AG04449 (cell line): ENCODE measurements around the gene VGLL4.

Experiments used
- CTCF ChIA-PET: fragments of 350-600 bp; formaldehyde crosslinking; extraction: SDS; loops from one replicate; lab custom pipeline; 2021; ENCODE audit warnings: antibody characterized with exemption; lab: Yijun Ruan, JAX
- POLR2A ChIA-PET: fragments of 400-600, 350-600 bp; formaldehyde crosslinking; extraction: SDS; loops from one replicate; lab custom pipeline; 2020; ENCODE audit warnings: antibody characterized with exemption, inconsistent platforms; lab: Yijun Ruan, JAX
- DNase-seq: peaks from one replicate; pipeline ENCODE4 v3.0.0-alpha.2; 2010; ENCODE audit warnings: low read depth, low spot score
- H3K4me3 ChIP-seq: 2 replicates; pipeline ENCODE4 v1.5.1; 2011; ENCODE audit warnings: low read depth, mild to moderate bottlenecking, control low read depth, low read length
- CTCF ChIP-seq: IDR thresholded peaks from one replicate; pipeline ENCODE4 v1.5.1; 2011; ENCODE audit warnings: mild to moderate bottlenecking, moderate library complexity, low read length, control low read depth, inconsistent platforms; ENCODE audit not compliant: insufficient read depth; ENCODE audit errors: missing control alignments

The VGLL4 gene

GRCh38 chr3:11552289-11553264, 91.1 kb downstream of the VGLL4 start:
- H3K4me3 ChIP-seq = no peak overlapping the region
- POLR2A ChIA-PET = interaction anchor here (0.6 to 1.1 kb wide), 2 partner anchors 12 to 48 kb away, joined by 3 read pairs; no protein-coding TSS in a partner anchor
- CTCF ChIA-PET = interaction anchor here (1.2 to 6.4 kb wide), 2 partner anchors 97 to 172 kb away, joined by 3 to 48 read pairs; no protein-coding TSS in a partner anchor
- DNase-seq = no peak
- TF ChIP-seq CTCF = no peak

GRCh38 chr3:11551036-11551435, 92.7 kb downstream of the VGLL4 start:
- no peak for DNase-seq
- POLR2A ChIA-PET = interaction anchor here (1.1 kb wide), 1 partner anchor 11 kb away, joined by 3 read pairs; no protein-coding TSS in a partner anchor
- H3K4me3 ChIP-seq = no peak overlapping the region
- CTCF ChIA-PET = interaction anchor here (0.7 to 1.6 kb wide), 4 partner anchors 79 to 174 kb away, joined by 3 to 8 read pairs (median 4); no protein-coding TSS in a partner anchor
- no peak for TF ChIP-seq CTCF

- no peak for DNase-seq
- ChIA-PET CTCF (no interaction called here), POLR2A (no interaction called here)
- no peak for TF ChIP-seq CTCF
- H3K4me3 ChIP-seq = no peak overlapping the region
These were observed 94.1 kb downstream of the VGLL4 start for GRCh38 chr3:11549580-11550140.

- ChIA-PET CTCF (no interaction called here), POLR2A (interaction anchor here (0.5 kb wide), 1 partner anchor 51 kb away, joined by 3 read pairs; no protein-coding TSS in a partner anchor)
- peak; percentile 46 for DNase-seq
- H3K4me3 ChIP-seq = no peak overlapping the region
- TF ChIP-seq CTCF = no peak
These were observed 95.0 kb downstream of the VGLL4 start for GRCh38 chr3:11548721-11549131.

- no peak for DNase-seq
- H3K4me3 ChIP-seq = no peak overlapping the region
- POLR2A ChIA-PET = no interaction called here
- no peak for TF ChIP-seq CTCF
- CTCF ChIA-PET = interaction anchor here (1.0 kb wide), 1 partner anchor 9 kb away, joined by 3 read pairs; no protein-coding TSS in a partner anchor
These were observed 96.2 kb downstream of the VGLL4 start for GRCh38 chr3:11547498-11547897.

GRCh38 chr3:11546657-11547302, 96.9 kb downstream of the VGLL4 start:
- no peak for DNase-seq
- ChIA-PET POLR2A (no interaction called here), CTCF (interaction anchor here (1.0 kb wide), 1 partner anchor 8 kb away, joined by 3 read pairs; no protein-coding TSS in a partner anchor)
- TF ChIP-seq CTCF = no peak
- no peak overlapping the region for H3K4me3 ChIP-seq
